GM03348 (cell line): ENCODE results near the gene CACNA2D3.
A peak's percentile ranks its signal among the peaks of the same experiment; 100 is the strongest.

Experiments
- DNase-seq: peaks from one replicate; pipeline ENCODE4 v3.0.0; 2012; ENCODE audit warnings: low spot score

Gene CACNA2D3

GRCh38 chr3:55007971-55008370, 885.6 kb downstream of the CACNA2D3 start:
- no peak for DNase-seq

GRCh38 chr3:55009372-55009771, 887.0 kb downstream of the CACNA2D3 start:
- DNase-seq, result no peak

- no peak for DNase-seq
These were observed 889.7 kb downstream of the CACNA2D3 start for GRCh38 chr3:55012091-55012490.

GRCh38 chr3:55013145-55013925, 891.0 kb downstream of the CACNA2D3 start:
- DNase-seq, result peak; percentile 34

GRCh38 chr3:55014081-55014480, 891.7 kb downstream of the CACNA2D3 start:
- no peak for DNase-seq

- no peak for DNase-seq
These were observed 892.6 kb downstream of the CACNA2D3 start for GRCh38 chr3:55014906-55015305.

- DNase-seq, result no peak
These were observed 895.5 kb downstream of the CACNA2D3 start for GRCh38 chr3:55017876-55018275.

- no peak for DNase-seq
These were observed 908.6 kb downstream of the CACNA2D3 start for GRCh38 chr3:55030938-55031337.

- no peak for DNase-seq
These were observed 914.7 kb downstream of the CACNA2D3 start for GRCh38 chr3:55036883-55037577.

- DNase-seq, result peak; percentile 22
These were observed 920.2 kb downstream of the CACNA2D3 start for GRCh38 chr3:55042591-55042990.

GRCh38 chr3:55044486-55044885, 922.1 kb downstream of the CACNA2D3 start:
- DNase-seq, result no peak

- DNase-seq, result peak; percentile 51
These were observed 936.8 kb downstream of the CACNA2D3 start for GRCh38 chr3:55059027-55059629.

GRCh38 chr3:55060896-55061719, 938.8 kb downstream of the CACNA2D3 start:
- no peak for DNase-seq

GRCh38 chr3:55061720-55062034, 939.3 kb downstream of the CACNA2D3 start:
- no peak for DNase-seq

GRCh38 chr3:55064164-55064563, 941.8 kb downstream of the CACNA2D3 start:
- no peak for DNase-seq

GRCh38 chr3:55065331-55065730, 943.0 kb downstream of the CACNA2D3 start:
- no peak for DNase-seq

- DNase-seq, result no peak
These were observed 944.2 kb downstream of the CACNA2D3 start for GRCh38 chr3:55066551-55067047.

- no peak for DNase-seq
These were observed 947.6 kb downstream of the CACNA2D3 start for GRCh38 chr3:55069950-55070349.

- no peak for DNase-seq
These were observed 952.4 kb downstream of the CACNA2D3 start for GRCh38 chr3:55074796-55075195.

- DNase-seq, result no peak
These were observed 953.5 kb downstream of the CACNA2D3 start for GRCh38 chr3:55075846-55076245.

GRCh38 chr3:55077726-55078125, 955.4 kb downstream of the CACNA2D3 start:
- DNase-seq, result no peak

- DNase-seq, result no peak
These were observed 956.5 kb downstream of the CACNA2D3 start for GRCh38 chr3:55078876-55079275.
